Nephron (organoid): ENCODE measurements around the gene ADM5.

Source experiments
- H3K27ac Mint-ChIP-seq, 3 experiments: 2 replicates each; pipeline ENCODE4 v1.8.0; 2020; ENCODE audit warnings: mixed read lengths in 3 of 3, mild to moderate bottlenecking in 2 of 3, moderate library complexity in 1 of 3
- H3K27me3 Mint-ChIP-seq: 2 replicates; pipeline ENCODE4 v1.8.0; 2021; ENCODE audit warnings: low read depth, mild to moderate bottlenecking, moderate library complexity, mixed read lengths
- H3K36me3 Mint-ChIP-seq: 2 replicates; pipeline ENCODE4 v1.8.0; 2020; ENCODE audit warnings: low read depth, mixed read lengths
- H3K4me1 Mint-ChIP-seq: 2 replicates; pipeline ENCODE4 v1.8.0; 2020; ENCODE audit warnings: mixed read lengths
- H3K4me3 Mint-ChIP-seq, 3 experiments: 2 replicates each; pipeline ENCODE4 v1.8.0; 2020; ENCODE audit warnings: mild to moderate bottlenecking in 3 of 3, mixed read lengths in 3 of 3, moderate library complexity in 2 of 3
- H3K9me3 Mint-ChIP-seq: 2 replicates; pipeline ENCODE4 v1.8.0; 2020; ENCODE audit warnings: mixed read lengths
- TF ChIP-seq, protein P1 (sequence below), 3 experiments: fragments of 200-600 bp; sonication (generic); IDR thresholded peaks; one replicate each; pipeline ENCODE4 v1.5.0; 2021; ENCODE audit warnings: antibody characterized with exemption in 3 of 3; ENCODE audit not compliant: unreplicated experiment in 3 of 3

ADM5 gene

DNA sequence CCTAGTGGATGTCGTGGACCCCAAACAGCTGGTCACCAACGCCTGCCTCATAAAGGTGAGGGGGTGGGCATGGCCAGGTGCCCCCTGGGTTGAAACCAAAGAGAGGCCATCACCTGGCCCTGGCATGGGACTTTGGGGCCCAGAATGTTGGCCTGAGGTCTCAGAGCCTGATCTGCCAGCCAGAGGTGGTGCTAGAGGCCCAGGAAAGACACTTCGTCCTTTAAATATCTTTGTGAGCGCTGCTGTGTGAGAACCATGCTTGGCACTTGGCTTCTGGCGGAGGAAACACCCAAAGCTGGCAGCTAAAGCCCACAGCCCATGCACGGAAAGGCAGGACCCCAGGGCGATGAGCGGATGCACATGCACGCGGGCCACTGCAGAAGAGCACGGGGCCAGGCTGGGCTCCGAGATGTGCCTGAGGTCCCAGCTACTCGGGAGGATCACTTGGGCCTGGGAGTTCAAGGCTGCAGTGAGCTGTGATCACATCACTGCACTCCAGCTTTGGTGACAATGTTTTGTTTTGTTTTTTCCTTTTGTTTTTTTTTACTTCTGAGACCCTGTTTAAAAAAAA, 4.3 kb upstream of the ADM5 start:
- H3K27me3 Mint-ChIP-seq = no peaks in the 10 kb centered on the region
- H3K27ac Mint-ChIP-seq = peak overlapping the region in 1 of 3 experiments; percentile 52
- peaks cover 30% of the 10 kb centered on the region for H3K4me1 Mint-ChIP-seq
- TF ChIP-seq, protein P1, sequence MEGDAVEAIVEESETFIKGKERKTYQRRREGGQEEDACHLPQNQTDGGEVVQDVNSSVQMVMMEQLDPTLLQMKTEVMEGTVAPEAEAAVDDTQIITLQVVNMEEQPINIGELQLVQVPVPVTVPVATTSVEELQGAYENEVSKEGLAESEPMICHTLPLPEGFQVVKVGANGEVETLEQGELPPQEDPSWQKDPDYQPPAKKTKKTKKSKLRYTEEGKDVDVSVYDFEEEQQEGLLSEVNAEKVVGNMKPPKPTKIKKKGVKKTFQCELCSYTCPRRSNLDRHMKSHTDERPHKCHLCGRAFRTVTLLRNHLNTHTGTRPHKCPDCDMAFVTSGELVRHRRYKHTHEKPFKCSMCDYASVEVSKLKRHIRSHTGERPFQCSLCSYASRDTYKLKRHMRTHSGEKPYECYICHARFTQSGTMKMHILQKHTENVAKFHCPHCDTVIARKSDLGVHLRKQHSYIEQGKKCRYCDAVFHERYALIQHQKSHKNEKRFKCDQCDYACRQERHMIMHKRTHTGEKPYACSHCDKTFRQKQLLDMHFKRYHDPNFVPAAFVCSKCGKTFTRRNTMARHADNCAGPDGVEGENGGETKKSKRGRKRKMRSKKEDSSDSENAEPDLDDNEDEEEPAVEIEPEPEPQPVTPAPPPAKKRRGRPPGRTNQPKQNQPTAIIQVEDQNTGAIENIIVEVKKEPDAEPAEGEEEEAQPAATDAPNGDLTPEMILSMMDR (IDR thresholded peaks at IDR 0.05; ENCODE audit: unreplicated experiment in 3 of 3) = no peak
- no peak overlapping the region for H3K4me3 Mint-ChIP-seq
- H3K36me3 Mint-ChIP-seq = peaks cover 47% of the 10 kb centered on the region
- no peaks in the 10 kb centered on the region for H3K9me3 Mint-ChIP-seq

DNA sequence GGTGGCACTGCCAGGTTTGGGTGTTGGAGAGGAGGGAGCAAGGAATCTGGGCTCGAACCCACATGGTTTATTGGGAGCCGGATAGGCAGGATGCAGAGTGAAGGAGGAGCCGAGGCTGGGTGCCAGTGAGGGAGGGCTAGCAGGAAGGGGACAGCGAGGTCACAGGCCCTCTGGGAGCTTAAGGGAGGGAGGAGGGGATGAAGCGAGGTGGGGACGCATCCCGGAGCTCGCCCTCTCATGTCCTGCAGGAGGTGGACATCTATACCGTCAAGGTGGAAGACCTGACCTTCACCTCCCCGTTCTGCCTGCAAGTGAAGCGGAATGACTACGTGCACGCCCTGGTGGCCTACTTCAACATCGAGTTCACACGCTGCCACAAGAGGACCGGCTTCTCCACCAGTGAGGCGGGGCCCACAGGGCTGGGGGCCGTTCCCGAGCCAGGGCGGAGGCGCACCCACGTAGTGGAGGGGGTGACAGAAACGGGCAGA, 3.5 kb upstream of the ADM5 start:
- H3K27ac Mint-ChIP-seq = no peak overlapping the region
- TF ChIP-seq, protein P1 (IDR thresholded peaks at IDR 0.05; ENCODE audit: unreplicated experiment in 3 of 3) = no peak
- no peaks in the 10 kb centered on the region for H3K27me3 Mint-ChIP-seq
- H3K4me1 Mint-ChIP-seq = peaks cover 30% of the 10 kb centered on the region
- H3K36me3 Mint-ChIP-seq = peaks cover 44% of the 10 kb centered on the region
- no peaks in the 10 kb centered on the region for H3K9me3 Mint-ChIP-seq
- H3K4me3 Mint-ChIP-seq = no peak overlapping the region

DNA sequence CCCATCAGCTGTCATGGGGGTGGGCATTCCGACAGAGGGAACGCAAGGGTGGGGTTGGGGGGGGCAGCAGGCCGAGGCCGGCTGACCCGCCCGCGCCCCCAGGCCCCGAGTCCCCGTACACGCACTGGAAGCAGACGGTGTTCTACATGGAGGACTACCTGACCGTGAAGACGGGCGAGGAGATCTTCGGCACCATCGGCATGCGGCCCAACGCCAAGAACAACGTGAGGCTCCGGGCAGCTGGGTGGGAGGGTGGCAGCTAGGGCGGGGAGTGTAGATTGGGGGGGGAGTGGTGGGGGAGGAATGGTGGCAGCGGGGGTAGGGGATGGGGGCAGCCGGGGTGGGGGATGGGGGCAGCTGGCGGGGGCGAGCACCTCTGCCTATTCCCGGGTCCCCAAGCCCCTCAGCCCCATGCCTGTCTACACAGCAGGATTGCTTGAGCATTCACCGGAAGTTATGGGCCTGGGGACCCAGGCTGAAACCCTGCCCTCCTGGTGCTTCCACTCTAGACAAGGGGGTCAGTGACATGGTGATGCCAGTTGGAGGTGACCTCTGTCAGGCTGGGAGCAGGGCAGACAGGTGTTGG, 2.8 kb upstream of the ADM5 start:
- TF ChIP-seq, protein P1 (IDR thresholded peaks at IDR 0.05; ENCODE audit: unreplicated experiment in 3 of 3) = no peak
- H3K4me3 Mint-ChIP-seq = peak overlapping the region in 1 of 3 experiments; percentile 29
- no peaks in the 10 kb centered on the region for H3K27me3 Mint-ChIP-seq
- H3K27ac Mint-ChIP-seq = peak overlapping the region in 1 of 3 experiments; percentile 49
- H3K4me1 Mint-ChIP-seq = peaks cover 35% of the 10 kb centered on the region
- peaks cover 42% of the 10 kb centered on the region for H3K36me3 Mint-ChIP-seq
- no peaks in the 10 kb centered on the region for H3K9me3 Mint-ChIP-seq

DNA sequence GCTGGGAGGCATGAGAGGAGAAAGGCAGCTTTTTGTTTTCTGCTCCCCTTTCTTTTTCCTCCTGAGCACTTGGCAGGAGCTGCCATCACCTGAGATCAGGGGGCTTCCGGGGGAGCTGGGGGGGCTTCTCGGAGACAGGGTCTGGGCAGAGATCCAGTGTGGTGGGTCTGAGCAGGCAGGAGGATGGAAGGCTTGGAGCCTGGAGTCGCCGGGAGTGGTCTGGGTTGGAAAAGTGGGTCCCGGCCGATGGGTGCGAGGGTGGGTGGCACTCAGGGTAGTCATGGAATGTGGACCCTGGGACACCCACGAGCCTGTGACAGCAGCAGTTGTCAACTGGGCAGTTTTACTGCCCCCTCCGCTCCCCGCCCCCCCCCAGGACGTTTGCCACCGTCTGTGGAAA, 2.2 kb upstream of the ADM5 start:
- Mint-ChIP-seq H3K27ac (peak overlapping the region in 2 of 3 experiments; percentile 49 to 86), H3K9me3 (no peaks in the 10 kb centered on the region), H3K36me3 (peaks cover 38% of the 10 kb centered on the region), H3K4me1 (peaks cover 35% of the 10 kb centered on the region), H3K27me3 (no peaks in the 10 kb centered on the region), H3K4me3 (peak overlapping the region in 1 of 3 experiments; percentile 29)
- TF ChIP-seq, protein P1 (IDR thresholded peaks at IDR 0.05; ENCODE audit: unreplicated experiment in 3 of 3) = no peak

DNA sequence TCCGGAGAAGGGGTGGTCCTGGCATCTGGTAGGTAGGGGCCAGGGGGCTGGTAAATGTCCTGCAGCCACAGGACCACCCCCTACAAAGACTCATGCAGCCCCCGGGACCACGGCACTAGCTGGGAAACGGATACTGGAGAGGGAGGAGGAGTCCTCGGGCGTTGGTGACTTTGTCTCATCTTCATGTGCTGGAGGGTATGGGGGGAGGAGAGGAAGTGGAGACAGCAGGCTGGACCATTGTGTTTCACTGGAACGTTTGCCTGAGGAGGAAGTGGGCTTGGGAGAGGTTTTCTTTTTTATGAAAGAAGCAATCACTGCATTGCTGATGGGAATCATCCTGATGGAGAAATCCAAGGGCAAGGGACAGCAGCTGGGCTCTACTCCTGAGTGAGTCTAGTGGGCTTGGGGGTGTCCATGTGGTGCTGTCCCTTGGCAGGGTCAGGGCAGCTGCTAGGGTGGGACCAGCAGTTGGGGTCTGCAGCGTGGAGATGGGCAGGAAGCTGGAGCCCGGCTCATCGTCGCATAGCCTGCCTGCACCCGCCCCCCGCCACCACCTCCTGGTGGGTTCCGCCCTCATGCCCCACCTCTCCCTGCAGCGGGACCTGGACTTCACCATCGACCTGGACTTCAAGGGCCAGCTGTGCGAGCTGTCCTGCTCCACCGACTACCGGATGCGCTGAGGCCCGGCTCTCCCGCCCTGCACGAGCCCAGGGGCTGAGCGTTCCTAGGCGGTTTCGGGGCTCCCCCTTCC, 1.7 kb upstream of the ADM5 start:
- peak overlapping the region in 2 of 3 experiments; percentile 69 to 79 for H3K4me3 Mint-ChIP-seq
- H3K9me3 Mint-ChIP-seq = no peaks in the 10 kb centered on the region
- H3K27ac Mint-ChIP-seq = peak overlapping the region; percentile 34 to 86 (median 70)
- TF ChIP-seq, protein P1 (IDR thresholded peaks at IDR 0.05; ENCODE audit: unreplicated experiment in 3 of 3) = no peak
- H3K4me1 Mint-ChIP-seq = peaks cover 40% of the 10 kb centered on the region
- no peaks in the 10 kb centered on the region for H3K27me3 Mint-ChIP-seq
- H3K36me3 Mint-ChIP-seq = peaks cover 33% of the 10 kb centered on the region
